ENCODE measurements around the gene SIGLEC9.
A peak's percentile ranks its signal among the peaks of the same experiment; 100 is the strongest.

The SIGLEC9 gene

DNA sequence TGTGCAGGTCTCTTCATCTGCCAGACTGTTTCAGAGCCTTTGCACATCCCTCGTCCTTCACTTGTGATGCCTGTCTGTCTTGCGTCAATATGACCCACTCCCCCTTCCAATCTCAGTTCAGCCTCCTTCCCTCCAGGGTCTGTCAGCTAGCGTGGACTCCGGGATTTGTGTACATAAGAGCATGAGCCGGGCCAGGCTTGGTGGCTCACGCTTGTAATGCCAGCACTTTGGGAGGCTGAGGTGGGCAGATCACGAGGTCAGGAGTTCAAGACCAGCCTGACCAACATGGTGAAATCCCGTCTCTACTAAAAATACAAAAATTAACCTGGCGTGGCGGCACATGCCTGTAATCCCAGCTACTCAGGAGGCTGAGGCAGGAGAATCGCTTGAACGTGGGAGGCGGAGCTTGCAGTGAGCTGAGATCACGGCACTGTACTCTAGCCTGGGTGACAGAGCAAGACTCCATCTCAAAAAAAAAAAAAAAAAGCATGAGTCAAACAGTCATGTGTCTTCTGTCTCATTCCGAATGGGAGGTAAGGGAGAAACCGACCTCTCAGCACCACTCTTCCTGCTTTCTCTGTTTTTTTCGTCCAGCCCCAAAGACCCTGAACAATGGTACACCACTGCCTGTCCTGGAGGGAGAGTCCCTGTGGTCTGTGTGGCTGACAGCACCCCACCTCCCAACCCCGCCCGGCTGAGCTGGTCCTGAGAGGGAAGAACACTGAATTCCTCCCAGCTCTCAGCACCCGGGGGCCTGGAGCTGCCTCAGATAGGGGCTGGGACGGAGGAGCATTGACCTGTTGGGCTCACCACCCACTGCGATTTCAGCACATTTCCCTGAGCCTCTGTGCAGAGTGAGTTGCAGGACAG lies 2.4 kb upstream of the SIGLEC9 start:
- DNase-seq (ENCODE audit: extremely low read depth in 1 of 2, low read depth in 1 of 2) = no peak

GRCh38 chr19:51123381-51123800 lies 1.3 kb upstream of the SIGLEC9 start:
- DNase-seq (ENCODE audit: extremely low read depth in 1 of 2, low read depth in 1 of 2) = peak in 1 of 2 donors; percentile 20

DNA sequence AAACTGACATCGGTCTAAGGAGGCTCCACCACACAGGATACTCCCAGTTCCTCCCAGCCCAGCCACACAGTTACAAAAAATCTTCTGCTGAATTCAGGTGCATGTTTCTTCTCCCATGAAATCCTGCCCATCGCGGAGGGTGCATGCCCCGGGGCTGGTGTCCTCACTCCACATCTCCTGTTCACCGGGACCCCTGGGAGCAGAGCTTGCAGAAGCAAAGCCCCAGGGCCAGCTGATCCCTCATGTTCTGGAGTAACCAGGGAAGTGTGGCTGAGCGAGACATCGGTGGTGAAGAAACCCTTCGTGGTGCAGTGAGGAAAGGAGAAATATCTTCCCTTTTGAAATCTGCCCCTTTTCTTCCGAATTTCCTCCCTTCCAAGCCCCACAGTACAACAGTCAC lies 904 bp upstream of the SIGLEC9 start:
- no peak for DNase-seq (ENCODE audit: extremely low read depth in 1 of 2, low read depth in 1 of 2)

- DNase-seq (ENCODE audit: extremely low read depth in 1 of 2, low read depth in 1 of 2) = no peak
Observed at GRCh38 chr19:51124216-51124615, 490 bp upstream of the SIGLEC9 start.

- no peak for DNase-seq (ENCODE audit: extremely low read depth in 1 of 2, low read depth in 1 of 2)
Observed at GRCh38 chr19:51125421-51126075, 842 bp downstream of the SIGLEC9 start.

DNA sequence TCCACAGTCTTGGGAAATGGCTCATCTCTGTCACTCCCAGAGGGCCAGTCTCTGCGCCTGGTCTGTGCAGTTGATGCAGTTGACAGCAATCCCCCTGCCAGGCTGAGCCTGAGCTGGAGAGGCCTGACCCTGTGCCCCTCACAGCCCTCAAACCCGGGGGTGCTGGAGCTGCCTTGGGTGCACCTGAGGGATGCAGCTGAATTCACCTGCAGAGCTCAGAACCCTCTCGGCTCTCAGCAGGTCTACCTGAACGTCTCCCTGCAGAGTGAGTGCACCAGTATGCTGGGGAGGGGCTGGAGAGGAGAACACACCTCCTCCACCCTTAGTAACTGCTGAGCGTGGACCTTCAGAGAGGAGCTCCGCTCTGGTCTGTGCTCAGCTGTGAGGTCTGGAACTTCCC lies 2.3 kb downstream of the SIGLEC9 start:
- DNase-seq (ENCODE audit: extremely low read depth in 1 of 2, low read depth in 1 of 2) = no peak

- DNase-seq (ENCODE audit: extremely low read depth in 1 of 2, low read depth in 1 of 2) = no peak
Observed at GRCh38 chr19:51127755-51128154, 3.0 kb downstream of the SIGLEC9 start.

GRCh38 chr19:51128227-51128626 lies 3.5 kb downstream of the SIGLEC9 start:
- no peak for DNase-seq (ENCODE audit: extremely low read depth in 1 of 2, low read depth in 1 of 2)

DNA sequence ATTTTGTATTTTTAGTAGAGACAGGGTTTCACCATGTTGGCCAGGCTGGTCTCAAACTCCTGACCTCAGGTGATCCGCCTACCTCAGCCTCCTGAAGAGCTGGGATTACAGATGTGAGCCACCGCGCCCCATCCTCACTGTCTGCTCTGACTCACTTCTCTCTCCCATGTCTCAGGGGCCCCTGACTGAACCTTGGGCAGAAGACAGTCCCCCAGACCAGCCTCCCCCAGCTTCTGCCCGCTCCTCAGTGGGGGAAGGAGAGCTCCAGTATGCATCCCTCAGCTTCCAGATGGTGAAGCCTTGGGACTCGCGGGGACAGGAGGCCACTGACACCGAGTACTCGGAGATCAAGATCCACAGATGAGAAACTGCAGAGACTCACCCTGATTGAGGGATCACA lies 5.0 kb downstream of the SIGLEC9 start:
- DNase-seq (ENCODE audit: extremely low read depth in 1 of 2, low read depth in 1 of 2) = no peak

GRCh38 chr19:51131780-51132680 lies 7.3 kb downstream of the SIGLEC9 start:
- no peak for DNase-seq (ENCODE audit: extremely low read depth in 1 of 2, low read depth in 1 of 2)

DNA sequence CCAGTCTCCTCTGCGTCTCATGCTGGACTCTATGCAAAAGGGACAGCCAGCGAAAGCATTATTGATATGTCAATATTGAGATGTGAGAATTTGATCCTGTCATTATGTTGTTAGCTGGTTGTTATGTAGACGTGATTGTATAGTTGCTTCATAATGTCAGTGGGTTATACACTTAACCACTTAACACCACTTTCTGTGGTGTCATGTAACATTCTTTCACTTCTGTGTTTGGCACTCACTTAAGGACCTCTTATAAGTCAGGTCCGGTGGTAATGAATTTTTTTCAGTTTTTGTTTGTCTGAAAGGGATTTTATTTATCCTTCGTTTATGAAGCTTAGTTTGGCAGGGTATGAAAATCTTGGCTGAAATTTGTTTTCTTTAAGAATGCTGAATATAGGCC lies 10.3 kb downstream of the SIGLEC9 start:
- DNase-seq (ENCODE audit: extremely low read depth in 1 of 2, low read depth in 1 of 2) = no peak

- DNase-seq (ENCODE audit: extremely low read depth in 1 of 2, low read depth in 1 of 2) = no peak
Observed at GRCh38 chr19:51135986-51136762, 11.5 kb downstream of the SIGLEC9 start.

DNA sequence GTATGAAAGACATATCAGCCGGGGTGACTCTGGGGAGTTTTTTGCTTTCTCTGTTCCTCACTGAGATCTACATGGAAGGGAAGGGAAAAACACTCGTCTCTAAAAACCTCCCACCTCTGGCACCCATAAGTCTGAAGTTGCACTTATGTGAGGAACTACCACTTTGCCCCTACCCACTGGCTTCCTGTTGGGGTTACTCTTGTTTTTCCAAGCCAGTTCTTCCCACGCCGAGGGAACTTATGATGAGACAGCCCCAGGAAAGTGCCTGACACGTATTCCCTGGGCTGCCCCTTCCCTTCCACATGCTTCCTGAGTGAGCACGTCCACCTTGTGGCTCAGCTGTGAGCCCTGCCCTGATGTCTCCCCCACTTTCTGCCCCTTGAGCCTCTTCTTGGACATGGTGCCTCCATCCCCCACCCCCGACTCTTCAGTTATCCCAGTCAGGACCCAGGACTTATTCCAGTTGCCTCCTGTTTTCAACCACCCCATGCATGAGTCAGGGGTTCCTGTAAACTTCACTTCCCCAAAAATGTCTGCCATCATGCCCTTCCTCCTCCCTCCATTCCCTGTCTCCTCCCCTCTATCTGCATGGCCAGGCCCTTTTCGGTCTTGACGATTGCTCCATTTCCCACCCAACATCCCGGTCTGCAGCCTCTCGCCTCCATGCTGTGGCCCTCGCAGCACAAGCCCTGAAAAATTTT lies 12.3 kb downstream of the SIGLEC9 start:
- no peak for DNase-seq (ENCODE audit: extremely low read depth in 1 of 2, low read depth in 1 of 2)

DNA sequence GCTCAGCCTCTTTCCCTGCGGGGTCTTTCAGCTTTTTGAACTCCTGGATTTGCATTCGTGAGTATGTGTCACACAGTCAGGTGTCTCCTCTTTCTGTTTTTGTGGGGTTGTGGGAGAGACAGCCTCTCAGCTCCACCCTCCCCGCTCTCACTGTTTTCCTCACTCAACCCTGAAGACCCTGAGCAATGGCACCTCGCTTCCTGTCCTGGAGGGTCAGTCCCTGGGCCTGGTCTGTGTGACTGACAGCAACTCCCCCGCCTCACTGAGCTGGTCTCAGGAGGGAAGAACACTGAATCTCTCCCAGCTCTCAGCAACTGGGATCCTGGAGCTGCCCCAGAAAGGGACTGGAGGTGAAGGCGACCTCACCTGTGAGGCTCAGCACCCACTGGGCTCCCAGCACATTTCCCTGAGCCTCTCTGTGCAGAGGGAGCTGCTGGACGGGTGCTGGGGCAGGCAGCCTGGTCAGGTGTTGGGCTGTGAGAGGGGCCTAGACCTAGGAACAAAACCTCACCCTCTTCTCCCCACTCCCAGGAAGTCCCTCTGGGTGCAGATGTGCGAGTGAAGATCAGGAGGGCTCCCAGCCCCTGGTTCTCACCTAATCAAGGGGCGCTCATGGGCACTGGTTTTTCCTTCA lies 13.2 kb downstream of the SIGLEC9 start:
- no peak for DNase-seq (ENCODE audit: extremely low read depth in 1 of 2, low read depth in 1 of 2)

GRCh38 chr19:51138549-51138979 lies 13.9 kb downstream of the SIGLEC9 start:
- DNase-seq (ENCODE audit: extremely low read depth in 1 of 2, low read depth in 1 of 2) = no peak

GRCh38 chr19:51139299-51140014 lies 14.8 kb downstream of the SIGLEC9 start:
- DNase-seq (ENCODE audit: extremely low read depth in 1 of 2, low read depth in 1 of 2) = no peak

DNA sequence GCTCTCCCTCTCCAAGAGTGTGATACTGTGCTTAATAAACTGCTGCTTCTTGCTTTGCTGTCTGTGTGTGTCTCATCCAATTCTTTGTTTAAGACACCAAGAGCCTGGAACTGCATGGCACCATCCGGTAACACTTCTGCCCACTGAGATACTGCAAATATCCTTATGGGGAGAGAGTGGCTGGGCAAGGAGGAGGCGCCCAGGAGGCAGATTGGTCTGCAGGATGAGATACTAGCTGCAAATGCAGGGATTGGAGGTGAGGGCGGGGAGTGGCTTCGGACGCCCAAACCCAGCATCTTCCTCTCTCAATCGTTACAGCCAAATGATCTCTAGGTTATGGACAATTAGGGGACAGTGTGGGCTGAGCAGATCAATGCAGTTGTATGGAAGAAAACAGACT lies 15.7 kb downstream of the SIGLEC9 start:
- DNase-seq (ENCODE audit: extremely low read depth in 1 of 2, low read depth in 1 of 2) = no peak

DNA sequence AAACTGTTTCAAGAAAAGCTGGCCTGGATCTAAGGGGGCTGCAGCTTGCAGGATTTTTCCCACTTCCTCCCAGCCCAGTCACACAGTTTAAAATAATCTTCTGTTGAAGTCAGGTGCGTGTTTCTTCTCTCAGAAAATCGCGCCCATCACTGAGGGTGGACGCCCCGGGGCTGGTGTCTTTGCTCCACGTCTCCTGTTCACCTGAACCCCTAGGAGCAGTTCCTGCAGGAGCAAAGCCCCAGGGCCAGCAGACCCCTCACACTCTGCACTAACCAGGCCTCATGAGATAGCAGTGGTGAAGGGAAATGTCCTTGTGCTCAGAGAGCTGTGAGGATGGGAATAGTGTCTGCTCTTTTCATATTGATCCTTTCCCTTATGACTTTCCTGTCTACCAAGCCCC lies 16.5 kb downstream of the SIGLEC9 start:
- DNase-seq (ENCODE audit: extremely low read depth in 1 of 2, low read depth in 1 of 2) = no peak

DNA sequence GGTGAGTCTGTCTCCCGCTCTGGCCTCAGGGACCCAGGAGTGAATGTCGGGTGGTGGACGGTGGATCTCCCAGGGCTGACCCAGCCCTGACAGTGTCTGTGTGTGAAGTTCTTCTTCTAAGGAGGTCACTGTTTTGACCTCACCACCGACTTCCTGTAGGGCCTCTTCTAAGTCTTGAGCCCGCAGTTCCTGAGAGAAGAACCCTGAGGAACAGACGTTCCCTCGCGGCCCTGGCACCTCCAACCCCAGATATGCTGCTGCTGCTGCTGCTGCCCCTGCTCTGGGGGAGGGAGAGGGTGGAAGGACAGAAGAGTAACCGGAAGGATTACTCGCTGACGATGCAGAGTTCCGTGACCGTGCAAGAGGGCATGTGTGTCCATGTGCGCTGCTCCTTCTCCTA lies 17.4 kb downstream of the SIGLEC9 start, which contains the start of gene SIGLEC7:
Gene SIGLEC7 (plus strand): TSS at position 183 of the 400 bp plus-strand sequence. CDS start 69 bp downstream, at position 252.
- no peak for DNase-seq (ENCODE audit: extremely low read depth in 1 of 2, low read depth in 1 of 2)

All from activated CD8-positive, alpha-beta memory T cell treated with anti-CD3 and anti-CD28 coated beads for 1 hour (primary cell).